ENCODE measurements around the gene DNAI1.

The DNAI1 gene

DNA sequence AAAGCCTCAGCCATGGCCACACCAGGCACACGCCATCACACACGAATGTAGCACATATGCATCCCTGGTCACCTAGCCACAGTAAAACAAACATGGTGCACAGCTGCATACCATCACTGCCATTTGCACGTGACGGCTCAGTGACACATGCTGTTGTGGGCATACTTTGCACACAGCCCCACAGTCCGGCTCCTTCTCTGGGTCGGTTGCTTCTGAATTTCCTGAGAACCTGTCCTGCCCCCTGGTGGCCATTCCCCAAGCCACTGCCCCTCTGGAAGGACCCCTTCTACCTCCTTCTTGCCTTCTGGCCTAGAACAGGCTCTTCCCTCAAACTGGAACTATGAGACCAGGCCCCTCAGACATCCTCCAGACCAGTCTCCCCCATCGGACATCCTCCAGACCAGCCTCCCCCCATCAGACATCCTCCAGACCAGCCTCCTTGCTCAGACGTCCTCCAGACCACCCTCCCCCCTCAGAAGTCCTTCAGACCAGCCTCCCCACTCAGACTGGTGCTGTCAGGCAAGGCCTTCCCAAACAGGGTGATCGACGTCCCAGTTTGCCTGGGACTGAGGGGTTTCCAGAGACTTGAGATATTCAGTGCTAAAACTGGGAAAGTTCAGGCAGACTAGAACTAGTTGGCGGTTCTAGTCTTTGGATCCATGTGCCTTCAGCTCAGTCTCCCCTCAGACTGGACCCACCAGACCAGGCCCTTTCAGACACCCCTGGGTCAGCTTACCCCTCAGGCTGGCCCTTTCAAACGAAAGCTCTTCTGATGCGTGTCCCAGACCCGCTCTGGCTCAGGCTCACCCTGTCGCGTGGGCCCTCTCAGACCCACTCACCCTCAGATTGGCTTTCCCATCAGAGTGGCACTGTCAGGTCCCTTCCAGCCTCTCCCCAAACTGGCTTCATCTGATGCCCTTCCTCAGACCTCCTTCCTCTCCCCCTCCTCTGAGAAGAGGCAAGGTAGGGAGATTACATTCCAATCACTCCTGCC, 88.5 kb downstream of the DNAI1 start:
- DNase-seq, result peak; percentile 55 to 60

DNA sequence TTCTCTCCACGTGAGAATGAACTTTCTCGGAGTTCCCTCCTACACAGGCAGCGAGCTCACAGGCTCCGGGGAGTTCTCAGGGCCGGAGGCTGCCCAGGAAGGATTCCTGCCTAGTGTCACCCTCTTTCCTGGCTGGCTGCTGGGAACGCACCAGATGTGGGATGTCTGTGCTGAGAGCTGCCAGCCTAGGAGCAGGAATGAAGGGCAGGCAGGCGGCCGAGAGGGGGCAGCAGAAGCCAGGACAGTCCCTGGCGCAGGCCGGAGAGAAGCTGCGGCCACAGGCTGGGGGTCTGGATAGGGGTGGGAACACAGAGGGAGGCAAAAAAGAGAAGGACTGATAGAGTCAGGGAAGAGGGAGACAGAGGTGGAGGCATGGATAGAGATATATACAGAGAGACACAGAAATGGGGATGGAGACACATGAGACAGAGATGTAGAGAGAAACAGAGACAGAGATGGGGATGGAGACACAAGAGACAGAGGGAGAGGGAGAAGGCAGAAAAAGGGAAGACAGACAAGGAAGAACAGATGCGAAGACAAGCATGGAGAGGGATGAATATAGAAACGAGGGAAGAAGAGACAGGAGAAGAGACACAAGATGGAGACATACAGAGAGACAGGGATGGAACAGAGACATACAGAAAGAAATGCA, 89.5 kb downstream of the DNAI1 start:
- DNase-seq, result peak; percentile 47 to 51

DNA sequence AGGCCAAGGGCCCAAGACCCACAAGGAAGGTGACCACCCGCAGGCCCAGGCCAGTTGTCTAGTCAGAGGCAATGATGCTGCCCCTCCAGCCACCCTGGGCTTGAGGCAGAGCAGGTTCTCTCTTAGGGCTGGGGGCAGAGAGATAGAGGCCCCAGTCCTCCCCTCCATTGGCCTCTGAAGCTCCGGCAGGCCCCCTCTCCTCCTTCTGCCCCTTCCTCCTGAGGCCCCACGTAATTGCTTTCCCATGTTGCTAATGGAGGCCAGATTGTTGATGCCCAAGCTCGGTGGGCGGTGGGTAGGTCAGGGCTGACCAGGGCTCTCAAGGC, 90.8 kb downstream of the DNAI1 start:
- no peak for DNase-seq

DNA sequence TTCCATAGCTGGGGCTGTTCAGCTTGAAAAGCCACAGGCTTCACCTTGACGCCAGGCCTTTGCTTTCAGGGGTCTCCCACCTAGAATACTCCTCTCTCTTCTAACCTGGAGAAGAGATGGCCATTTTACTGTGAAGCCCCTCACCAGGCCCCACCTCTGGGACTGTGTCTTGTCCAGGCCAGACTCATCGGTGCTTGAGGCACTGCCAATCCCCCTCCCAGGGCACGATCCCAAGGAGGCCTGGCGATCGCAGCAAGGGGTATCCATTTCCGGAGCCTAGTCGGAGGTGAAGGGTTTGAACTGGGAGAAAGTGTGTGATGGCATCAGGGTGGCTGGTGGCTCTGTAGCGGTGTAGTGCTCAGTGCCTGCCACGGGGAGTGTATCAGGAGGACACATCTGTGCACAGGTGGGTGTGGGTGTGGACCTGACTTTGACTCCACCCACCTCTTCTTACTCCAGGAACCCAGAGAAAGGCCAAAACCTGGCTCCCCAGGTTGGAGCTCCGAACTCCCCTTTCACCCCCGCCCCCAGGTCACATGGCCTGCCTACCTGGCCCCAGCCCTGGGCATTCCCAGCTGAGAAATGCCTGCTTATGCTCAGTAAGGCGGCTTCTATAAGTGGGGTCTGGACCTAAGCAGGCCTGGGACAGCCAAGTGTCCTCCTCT, 91.5 kb downstream of the DNAI1 start:
- no peak for DNase-seq

DNA sequence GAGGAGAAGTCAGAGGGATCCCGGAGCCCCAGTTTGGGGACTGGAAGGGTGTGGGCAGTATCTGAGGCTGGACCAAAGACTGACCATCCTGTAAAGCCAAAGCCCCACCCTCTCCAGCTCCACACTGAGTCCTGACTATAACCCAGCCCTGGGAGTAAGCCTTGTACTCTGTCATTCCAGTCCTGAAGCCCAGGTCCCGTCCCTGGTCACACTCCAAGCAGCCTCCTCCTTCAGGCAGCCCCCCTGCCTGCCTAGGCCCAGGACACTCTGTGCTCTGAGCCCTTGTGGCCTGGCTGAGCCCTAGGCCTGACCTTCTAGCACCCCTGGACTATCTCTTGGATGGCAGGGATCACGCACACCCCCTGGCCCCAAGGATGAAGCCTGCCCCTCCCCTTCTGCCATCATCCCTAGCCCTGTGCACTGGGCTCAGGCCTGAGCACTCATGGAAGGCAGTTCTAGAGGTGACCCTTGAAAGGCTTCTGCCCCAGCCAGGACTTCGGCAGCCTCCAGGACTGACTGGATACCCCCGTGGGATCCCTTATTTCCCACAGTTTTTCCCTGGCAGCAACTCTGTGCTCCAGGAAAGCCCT, 92.2 kb downstream of the DNAI1 start:
- no peak for DNase-seq

DNA sequence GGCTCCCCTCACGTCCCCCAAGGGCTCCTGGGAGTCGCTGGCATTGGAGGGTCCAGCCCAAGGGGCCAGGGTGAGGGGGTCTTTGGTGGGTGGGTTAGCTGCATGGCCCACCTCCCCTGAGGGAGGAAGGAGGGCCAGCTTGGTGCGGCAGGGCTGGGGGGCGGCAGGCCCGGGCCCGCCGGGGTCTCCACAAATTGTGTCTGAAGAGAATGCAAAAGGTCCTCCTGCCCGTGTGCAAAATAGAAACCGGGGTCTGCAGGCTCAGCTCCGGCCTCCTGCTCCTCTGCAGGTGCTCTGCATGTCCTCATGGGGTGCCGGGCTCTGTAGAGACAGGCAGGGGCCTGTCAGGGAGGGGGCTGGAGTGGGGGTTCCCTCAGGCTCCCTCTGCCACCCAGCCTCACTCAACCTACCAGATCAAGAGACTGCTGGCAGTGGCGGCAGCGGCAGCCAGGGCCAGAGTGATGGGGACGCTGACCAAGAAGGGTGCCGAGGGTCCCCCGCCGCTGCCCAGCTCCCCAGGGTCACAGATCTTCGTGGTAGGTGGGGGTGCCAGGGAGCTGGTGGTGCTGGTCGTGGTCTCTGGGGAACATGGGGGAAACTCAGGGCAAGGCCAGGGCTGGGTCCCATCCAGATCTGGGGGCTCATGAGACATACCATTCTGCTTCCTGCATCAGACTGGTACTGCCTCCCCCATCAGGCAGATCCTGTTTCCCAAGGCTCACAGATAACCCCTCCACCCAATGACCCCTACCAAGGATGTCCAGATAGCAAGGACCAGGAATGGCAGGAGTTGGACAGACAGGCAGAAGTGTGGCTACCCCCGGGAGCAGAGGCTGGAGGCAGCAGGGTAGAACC, 93.4 kb downstream of the DNAI1 start:
- DNase-seq, result no peak

DNA sequence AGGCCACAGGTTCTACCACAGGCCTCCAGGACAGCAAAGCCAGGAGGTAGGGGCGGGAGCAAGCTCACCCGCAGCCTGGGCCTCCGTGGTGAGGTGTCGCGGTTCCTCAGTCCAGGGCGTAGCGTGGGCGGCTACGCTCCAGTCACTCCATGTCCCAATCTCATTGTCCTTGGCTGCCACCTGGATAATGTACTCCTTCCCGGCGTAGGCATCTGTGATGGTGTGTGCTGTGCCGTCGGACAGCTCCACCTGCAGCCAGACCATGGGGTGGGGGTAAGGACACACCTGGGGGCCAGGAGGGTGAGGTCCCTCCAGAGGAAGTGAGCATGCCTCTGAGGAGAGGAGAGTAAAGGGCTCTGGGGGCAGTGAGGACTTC, 94.0 kb downstream of the DNAI1 start:
- no peak for DNase-seq

DNA sequence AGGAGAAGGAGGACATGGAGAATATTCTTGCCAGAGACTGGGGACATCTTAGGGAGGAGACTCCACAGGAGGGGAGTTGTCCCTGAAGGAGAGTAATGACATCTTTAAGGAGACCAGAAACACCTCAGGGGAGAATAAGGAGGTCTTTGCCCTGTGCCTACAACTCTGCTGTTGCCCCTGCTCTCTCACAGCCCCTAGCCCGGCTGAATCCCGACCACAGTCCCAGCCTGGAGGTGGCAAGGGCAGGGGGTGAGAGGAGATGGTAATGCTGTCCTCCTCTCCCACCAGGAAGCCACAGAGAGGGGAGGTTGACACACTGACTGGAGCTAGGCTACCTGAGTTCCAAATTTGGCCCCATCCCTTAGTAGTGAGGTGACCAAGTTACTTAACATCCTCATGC, 94.4 kb downstream of the DNAI1 start:
- DNase-seq, result no peak

DNA sequence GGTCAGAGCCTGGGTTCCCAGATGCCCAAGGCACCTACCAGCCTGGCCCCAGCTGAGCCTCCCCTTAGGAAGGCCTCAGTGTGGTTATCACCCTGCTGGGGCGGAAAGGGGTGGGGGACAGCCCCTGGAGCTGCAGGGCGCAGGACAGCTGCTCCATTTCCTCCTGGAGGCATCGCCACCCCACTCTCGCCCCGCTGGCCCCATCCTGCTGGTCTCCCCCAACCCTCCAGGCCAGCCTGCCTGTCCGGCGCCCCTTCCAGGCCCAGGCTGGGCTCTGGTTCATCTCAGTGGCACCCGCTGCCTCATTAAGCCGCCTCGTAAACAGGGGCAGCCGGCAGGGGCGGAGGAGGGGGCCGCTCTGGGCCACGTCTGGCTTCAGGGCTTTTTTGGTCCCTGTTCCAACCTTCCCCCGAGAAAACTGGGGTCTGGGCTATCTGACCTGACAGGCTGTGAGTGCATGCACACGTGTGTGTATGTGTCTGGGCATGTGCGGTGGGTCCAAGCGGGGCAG, 95.0 kb downstream of the DNAI1 start:
- no peak for DNase-seq

DNA sequence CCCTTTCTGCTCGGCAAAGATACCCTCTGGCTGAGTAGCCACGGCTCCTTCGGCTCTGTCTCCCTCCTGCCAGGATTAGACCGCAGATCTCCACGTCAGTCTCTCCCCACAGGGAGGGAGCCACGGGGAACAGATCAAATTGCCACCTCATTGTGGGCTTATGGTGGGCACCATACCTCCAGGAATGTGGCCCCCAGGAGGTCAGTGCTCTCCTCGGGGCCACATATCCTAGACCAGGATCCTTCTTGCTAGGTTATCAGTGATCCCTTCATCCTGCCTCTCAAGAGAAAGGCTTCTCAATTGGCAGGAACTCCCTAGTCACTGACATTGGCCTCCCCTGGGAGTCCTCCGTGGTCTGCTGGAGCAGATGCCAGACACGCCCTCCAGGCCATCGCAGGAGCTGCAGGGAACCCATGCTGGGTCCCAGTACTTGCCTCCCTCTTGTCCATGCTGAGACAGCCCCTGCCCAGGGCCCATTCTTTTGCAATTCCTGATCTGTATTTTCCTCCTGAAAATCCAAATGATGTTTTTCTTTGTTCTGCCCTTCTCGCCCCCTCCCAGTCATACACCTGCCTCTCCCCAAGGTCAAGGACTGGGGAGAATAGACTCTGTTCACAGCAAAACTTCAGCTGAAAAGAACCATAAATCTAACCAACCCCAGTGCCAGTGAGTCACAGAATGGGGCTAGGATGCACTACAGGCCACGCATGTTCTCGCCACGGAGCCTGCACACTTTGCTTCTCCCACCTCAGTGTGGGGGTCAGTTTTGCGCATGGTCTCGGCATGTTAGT, 95.8 kb downstream of the DNAI1 start:
- peak; percentile 30 to 36 for DNase-seq

DNA sequence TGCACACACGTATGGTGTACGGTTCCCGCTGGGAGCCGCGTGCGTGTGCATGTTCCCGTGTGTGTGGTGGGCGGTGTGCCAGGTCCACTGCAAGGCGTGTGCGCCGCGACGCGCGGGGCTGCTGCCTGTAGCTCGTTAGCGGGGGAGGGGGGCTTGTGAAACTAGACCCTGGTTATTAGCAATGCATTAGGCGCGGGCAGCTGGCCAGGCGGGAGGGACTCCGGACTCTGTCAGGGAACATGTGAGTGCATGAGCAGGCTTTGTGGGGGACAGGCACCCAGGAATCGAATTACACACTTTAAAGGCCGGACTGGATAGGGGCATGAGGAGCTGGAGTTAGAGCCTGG, 96.4 kb downstream of the DNAI1 start:
- DNase-seq, result peak in 1 of 2 experiments; percentile 27

DNA sequence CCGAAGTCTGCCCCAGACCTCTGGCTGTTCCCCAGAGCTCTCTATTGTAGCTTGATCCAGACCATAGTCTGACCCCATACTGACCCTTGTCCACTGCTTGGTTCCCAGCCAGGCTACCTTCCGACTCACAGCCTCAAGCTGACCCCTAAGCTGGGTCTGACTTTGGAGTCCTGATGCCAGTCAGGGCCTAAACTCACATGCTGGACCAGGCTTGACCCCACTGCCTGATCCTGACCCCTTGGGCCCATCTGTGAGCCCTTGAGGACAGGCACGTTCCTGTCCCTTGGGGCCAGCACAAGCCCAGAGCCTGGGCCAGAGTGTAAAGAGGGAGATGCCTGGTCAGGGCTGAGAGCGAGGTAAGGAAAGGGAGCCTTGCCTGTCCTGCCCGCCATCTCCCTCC, 96.9 kb downstream of the DNAI1 start:
- DNase-seq, result no peak

DNA sequence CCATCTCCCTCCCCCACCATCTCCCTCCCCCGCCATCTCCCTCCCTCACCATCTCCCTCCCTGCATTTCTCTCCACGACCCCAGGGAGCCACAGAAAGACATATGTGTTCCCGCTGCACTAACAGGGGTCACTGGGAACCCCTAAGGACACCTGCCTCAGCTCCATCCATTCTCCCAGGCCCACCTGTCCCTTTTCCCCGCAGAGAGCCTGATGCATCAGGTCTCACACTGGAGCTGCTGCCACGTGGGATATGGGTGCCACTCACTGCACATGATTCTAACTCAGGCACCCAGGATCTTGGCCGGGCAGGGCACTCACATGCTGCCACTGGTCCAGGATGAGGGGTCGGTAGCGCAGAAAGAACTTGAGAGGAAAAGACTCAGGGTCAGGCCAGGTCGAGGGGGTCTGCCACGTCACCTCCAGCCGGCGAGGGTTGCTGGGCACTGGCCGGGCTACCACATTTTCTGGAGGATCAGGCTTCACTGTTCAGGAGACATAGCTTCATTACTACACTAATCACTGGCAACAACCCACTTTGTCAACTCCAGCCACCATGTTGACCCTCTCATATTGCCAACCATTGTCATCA, 97.4 kb downstream of the DNAI1 start:
- DNase-seq, result no peak

DNA sequence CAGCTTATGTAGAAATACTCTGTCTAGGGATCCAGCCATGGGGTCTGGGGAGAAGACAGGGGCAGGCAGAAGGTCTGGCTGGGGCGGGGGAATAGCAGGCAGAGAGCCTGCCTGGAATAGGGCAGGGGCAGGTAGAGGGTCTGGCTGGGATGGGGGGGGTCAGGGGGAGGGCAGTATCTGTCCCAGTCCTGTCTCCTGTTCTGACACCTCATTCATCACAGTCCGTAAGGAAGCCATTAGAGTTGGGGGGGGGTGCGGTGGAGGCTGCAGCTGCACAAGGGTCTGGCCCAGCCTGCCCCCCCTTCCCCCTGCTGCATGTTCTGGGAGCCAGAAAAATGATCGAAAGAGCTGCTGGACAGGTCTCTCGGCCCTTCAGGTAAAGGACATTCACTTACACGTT, 98.3 kb downstream of the DNAI1 start:
- DNase-seq, result no peak

DNA sequence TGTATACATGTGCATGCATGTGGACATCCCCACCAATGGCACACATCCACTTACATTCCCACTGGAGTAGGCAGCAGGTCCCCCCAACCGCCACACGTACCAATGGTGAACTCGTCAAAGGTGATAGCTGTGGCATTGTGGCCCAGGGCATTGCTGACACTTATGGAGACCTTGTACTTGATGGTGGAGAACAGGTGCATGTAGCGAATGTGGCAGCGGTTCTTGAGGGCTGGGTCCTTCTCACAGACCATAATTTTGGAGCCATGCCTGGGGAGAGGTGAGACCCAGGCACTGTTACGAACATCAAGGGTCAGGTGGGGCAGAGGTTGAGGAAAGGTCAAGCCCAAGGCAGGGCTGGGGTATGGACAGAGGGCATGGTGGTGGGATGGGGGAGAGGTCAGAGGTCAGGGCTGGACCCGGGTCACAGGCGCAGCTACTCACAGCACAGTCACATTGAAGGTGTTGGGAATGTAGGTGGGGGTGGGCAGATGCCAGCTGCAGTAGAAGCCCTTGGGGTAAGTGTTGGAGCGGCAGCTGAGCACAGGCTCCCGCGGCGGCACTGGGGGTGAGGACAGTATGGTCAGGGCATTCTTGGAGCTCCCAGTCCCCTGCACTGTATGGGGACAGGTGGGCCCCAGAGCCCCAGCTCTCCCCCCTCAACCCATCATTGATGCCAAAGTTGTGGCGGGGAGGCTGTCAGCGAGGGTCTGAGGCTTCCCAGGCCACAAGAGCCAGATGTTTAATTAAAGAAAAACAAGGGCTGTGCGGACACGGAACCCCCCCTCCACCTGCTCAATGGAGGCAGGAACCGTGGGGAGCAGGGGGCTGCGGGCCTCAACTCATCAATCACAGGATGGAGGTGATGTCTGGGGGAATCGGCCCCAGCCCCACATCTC, 99.1 kb downstream of the DNAI1 start:
- no peak for DNase-seq

DNA sequence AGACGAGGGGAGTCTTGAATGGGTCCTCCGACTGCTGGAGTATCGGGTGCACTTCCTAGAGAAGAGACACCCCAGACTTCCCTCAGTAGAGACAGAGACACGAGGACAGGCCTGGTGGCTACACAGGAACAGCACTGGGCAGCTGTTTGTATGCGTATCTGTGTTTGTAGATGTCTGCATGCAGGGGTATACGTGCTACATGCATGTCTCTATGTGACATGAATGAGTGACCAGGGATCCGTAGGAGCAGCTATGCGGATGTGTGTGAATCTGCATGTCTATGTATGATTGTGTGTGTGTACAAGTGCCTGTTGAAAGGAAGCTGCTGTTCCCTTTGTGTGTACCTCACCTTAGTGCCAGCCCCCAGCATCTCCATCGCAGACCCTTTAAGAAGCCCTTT, 99.8 kb downstream of the DNAI1 start:
- DNase-seq, result no peak

DNA sequence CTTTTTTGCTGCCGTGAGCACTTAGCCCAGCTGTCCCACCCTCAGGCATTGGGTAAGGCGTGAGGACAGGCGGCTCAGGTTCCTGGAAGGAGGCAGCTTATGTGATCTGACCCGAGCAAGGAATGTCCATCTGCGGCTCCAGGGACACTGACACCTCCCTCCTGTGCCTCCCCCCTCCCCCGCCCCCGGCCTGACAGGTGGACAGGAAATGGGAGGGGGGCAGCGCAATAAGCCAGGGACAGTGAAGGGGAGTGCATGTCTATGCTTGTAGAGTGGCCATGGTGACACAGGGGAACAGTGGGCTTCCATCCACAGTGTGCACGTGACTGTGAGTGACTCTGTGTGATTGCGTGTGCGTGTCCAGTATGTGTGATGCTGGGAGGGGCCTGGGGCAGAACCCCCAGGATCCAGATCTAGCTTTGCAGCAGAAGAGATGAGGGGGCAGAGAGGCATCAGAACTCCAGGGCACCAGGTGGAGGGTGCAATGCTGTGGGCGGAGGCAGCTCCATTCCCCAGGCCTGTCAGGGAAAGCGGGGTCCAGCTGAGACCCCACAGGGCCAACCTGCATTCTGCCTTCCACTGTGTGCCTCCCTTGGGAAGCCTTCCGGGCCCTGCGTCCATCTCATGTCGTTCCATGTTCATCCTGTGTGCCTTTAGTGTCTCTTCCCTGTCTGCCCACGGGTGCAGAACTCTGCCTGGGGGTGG, 100.5 kb downstream of the DNAI1 start:
- DNase-seq, result peak in 1 of 2 experiments; percentile 31

DNA sequence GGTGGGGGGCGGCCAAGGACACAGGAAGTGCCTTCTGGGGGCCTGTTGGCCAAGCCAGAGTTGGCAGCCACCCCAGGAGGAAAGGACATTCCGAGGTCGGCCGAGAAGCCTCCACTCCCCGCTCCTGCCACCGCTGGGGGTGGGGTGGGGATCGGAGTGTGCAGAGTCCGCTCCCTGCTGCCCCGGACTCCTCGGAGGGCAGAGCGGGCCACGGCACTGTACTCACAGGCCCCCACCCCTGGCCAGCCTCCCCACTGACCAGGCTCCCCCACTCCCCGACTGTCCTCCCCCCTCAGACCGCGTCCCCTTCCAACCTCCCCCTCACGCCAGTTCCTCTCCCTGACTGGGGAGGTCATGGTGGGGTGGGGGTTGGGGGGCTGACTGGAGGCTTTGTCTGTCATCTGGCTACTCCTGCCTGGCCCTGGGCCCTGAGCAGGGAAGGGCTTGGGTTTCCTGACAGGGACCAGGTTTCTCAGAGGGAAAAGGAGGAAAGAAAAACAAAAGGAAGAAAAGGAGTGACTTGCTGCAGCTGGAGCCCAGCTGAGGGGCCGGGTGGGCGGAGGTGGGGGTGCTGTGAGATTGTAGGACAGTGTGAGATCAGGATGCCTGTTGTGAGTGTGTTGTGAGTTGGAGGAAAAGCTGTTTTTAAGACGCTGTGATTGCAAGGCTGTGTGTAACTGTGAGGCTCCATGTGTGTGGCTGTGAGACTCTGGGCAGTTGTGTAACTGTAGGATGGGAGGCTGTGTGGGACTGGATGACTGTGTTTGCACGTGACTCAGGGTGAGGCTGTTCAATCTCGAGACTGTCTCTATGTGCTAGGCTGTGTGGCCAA, 101.2 kb downstream of the DNAI1 start:
- DNase-seq, result no peak

Measured in NCI-H2081 (cell line).